Heart left ventricle (tissue), 13 donors: ENCODE results near the gene INSIG2.

ENCODE experiments used
- CTCF ChIP-seq, 12 donors: fragments of 200-600 bp; sonication (generic) in 4 of 12; IDR thresholded peaks; one replicate each; pipeline versions ENCODE4 v1.5.0 to v1.8.0; 2018 to 2022; ENCODE audit warnings: antibody characterized with exemption in 12 of 12, mild to moderate bottlenecking in 5 of 12
- POLR2A ChIP-seq, 2 donors: fragments of 450-650 bp; IDR thresholded peaks; one replicate each; pipeline ENCODE4 v1.6.1; 2017; ENCODE audit warnings: antibody characterized with exemption in 2 of 2, mild to moderate bottlenecking in 2 of 2, moderate library complexity in 2 of 2
- donor health status: ischemic (EF 13 %, LVEDD 7.1; RV severe dilation, severe dysfunction).
- donor health status: DM: no; HTN: yes; CAD: no.
- donor health status: DM: no; HTN: no; CAD: no.
- donor health status: ischemic (EF 25% LVEDD 6.9; RV normal size, moderate dysfunction).
- donor health status: ischemic (EF 25% LVEDD 5.7; RV mildly dilated, moderate dysfunction).
- donor health status: ischemic (EF 35%, LVEDD 5.7; RV mildly dilated, moderate dysfunction).
- donor health status: nonischemic (EF 11% LVEDD 7.7; RV severe dilation, severe dysfunction).
- donor health status: DM: yes; HTN: yes; CAD: no.
- donor health status: PGD.
- donor health status: ischemic (EF 29% LVEDD 5.4; RV normal size, mild dysfunction).
- donor health status: nonischemic (EF 23%, LVEDD 6.1; RV moderate dilation, normal function).

- TF ChIP-seq CTCF (IDR thresholded peaks at IDR 0.05) (no peak), POLR2A (IDR thresholded peaks at IDR 0.05) (no peak)
Observed at GRCh38 chr2:118065921-118066511, 22.3 kb upstream of the INSIG2 start.
